Measurements from ENCODE around the gene LRRN2.

The LRRN2 gene

DNA sequence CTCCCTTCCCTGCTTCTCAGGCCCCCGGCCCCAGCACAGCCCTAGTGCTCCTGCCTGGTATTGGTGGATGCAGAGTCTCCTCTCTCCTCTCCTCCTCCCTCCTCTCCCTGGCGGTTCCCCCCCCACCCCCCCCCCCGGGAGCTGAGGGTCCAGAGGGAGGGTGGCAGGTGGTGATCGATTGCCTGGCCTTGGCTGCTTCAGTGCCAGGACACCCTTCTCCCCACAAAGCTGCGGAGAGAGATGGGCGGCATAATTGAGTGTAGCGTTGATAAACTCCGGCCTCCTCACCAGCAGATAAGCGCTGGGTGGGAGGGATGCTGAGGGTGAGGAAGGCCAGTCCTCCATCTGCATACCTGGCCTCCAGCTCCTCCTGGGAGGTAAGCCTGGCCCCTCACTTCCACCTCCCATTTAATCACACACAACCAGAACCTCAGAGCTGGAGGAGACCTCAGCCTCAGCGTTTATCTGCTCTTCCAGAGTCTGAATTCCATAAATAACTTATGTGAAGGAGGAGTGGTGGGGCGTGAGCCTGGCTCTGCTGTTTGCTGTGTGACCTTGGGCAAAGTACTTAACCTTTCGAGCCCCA is 60.8 kb downstream of the LRRN2 start:
- Histone ChIP-seq H3K9ac (ENCODE audit: low read depth, low read length) (no peak overlapping the region), H3K4me1 (ENCODE audit: control insufficient read depth, insufficient read depth, low read length) (peaks cover 11% of the 10 kb centered on the region; the same call in 1 of the 2 replicates), H3K27me3 (ENCODE audit: control insufficient read depth, insufficient read depth, low read length) (no peaks in the 10 kb centered on the region), H3K27ac (ENCODE audit: low read depth, low read length) (no peak overlapping the region), H3K9me3 (ENCODE audit: control insufficient read depth, insufficient read depth, low read length) (no peaks in the 10 kb centered on the region), H3K36me3 (ENCODE audit: control insufficient read depth, insufficient read depth, low read length) (no peaks in the 10 kb centered on the region), H3K4me3 (ENCODE audit: low read depth, low read length) (no peak overlapping the region)

DNA sequence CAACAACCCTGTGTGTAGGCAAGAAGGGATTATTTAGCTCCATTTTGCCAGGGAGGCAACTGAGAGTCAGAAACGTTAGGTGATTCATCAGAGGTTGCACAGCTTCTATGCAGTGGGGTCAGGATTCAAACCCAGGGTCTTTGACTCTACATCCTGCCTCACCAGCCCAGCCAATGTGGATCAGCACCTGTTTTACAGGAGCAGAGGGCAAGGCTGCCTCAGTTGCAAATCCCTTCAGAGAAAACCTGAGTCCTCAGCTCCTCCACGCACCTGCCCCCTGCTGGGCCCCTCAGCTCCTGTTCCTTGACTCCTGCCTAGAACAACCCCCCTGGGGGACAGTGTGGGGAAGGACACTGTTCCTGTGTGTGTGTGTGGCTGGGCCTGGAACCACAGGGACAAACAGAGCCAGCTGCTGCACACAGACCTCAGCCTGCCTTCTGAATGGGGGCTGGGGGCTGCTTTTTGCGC is 61.6 kb downstream of the LRRN2 start:
- no peak overlapping the region for H3K4me3 ChIP-seq (ENCODE audit: low read depth, low read length)

DNA sequence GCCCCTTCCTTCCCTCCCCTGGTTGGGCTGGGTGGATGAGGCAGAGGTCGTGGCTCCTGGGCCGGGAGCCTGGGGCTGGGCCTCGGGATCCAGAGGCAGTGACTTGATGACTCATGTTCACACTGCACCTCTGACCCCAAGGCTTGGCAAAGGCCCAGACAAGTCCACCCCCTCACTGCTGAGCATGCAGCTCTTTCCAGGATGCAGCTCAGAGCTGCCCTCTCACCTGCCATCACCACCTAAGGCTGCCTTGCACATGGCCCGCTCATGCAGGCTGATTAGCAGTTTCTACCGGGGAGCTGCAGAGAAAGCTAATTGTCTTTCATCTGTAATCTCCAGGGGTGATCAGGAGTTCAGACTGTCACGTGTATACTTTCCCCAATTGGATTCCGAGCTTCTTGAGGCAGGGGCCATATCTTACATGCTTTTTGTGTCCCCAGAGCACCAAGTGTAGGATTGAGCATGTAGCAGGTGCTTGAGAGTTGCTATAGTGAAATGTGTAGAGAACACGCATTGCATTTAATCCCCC is 62.1 kb downstream of the LRRN2 start:
- Histone ChIP-seq H3K4me1 (ENCODE audit: control insufficient read depth, insufficient read depth, low read length) (peaks cover 11% of the 10 kb centered on the region; the same call in 1 of the 2 replicates), H3K4me3 (ENCODE audit: low read depth, low read length) (no peak overlapping the region), H3K27ac (ENCODE audit: low read depth, low read length) (no peak overlapping the region), H3K9ac (ENCODE audit: low read depth, low read length) (no peak overlapping the region), H3K9me3 (ENCODE audit: control insufficient read depth, insufficient read depth, low read length) (no peaks in the 10 kb centered on the region), H3K36me3 (ENCODE audit: control insufficient read depth, insufficient read depth, low read length) (no peaks in the 10 kb centered on the region), H3K27me3 (ENCODE audit: control insufficient read depth, insufficient read depth, low read length) (no peaks in the 10 kb centered on the region)

More for the DNA sequence above, 61.6 kb downstream of the LRRN2 start:
- H3K36me3 ChIP-seq (ENCODE audit: control insufficient read depth, insufficient read depth, low read length): no peaks in the 10 kb centered on the region
- no peaks in the 10 kb centered on the region for H3K27me3 ChIP-seq (ENCODE audit: control insufficient read depth, insufficient read depth, low read length)
- no peak overlapping the region for H3K27ac ChIP-seq (ENCODE audit: low read depth, low read length)
- peaks cover 11% of the 10 kb centered on the region; the same call in 1 of the 2 replicates for H3K4me1 ChIP-seq (ENCODE audit: control insufficient read depth, insufficient read depth, low read length)
- H3K9me3 ChIP-seq (ENCODE audit: control insufficient read depth, insufficient read depth, low read length): no peaks in the 10 kb centered on the region
- H3K9ac ChIP-seq (ENCODE audit: low read depth, low read length): no peak overlapping the region

- Histone ChIP-seq H3K27ac (ENCODE audit: low read depth, low read length) (no peak overlapping the region), H3K36me3 (ENCODE audit: control insufficient read depth, insufficient read depth, low read length) (no peaks in the 10 kb centered on the region), H3K9me3 (ENCODE audit: control insufficient read depth, insufficient read depth, low read length) (no peaks in the 10 kb centered on the region), H3K4me1 (ENCODE audit: control insufficient read depth, insufficient read depth, low read length) (peaks cover 11% of the 10 kb centered on the region; the same call in 1 of the 2 replicates), H3K27me3 (ENCODE audit: control insufficient read depth, insufficient read depth, low read length) (no peaks in the 10 kb centered on the region), H3K9ac (ENCODE audit: low read depth, low read length) (no peak overlapping the region), H3K4me3 (ENCODE audit: low read depth, low read length) (no peak overlapping the region)
Observed at GRCh38 chr1:204621996-204622395, 63.5 kb downstream of the LRRN2 start.

- H3K27ac ChIP-seq (ENCODE audit: low read depth, low read length): no peak overlapping the region
- H3K36me3 ChIP-seq (ENCODE audit: control insufficient read depth, insufficient read depth, low read length): no peaks in the 10 kb centered on the region
- H3K27me3 ChIP-seq (ENCODE audit: control insufficient read depth, insufficient read depth, low read length): no peaks in the 10 kb centered on the region
- no peak overlapping the region for H3K4me3 ChIP-seq (ENCODE audit: low read depth, low read length)
- H3K9ac ChIP-seq (ENCODE audit: low read depth, low read length): no peak overlapping the region
- H3K4me1 ChIP-seq (ENCODE audit: control insufficient read depth, insufficient read depth, low read length): peaks cover 11% of the 10 kb centered on the region; the same call in 1 of the 2 replicates
- H3K9me3 ChIP-seq (ENCODE audit: control insufficient read depth, insufficient read depth, low read length): no peaks in the 10 kb centered on the region
Observed at GRCh38 chr1:204621396-204621795, 64.1 kb downstream of the LRRN2 start.

DNA sequence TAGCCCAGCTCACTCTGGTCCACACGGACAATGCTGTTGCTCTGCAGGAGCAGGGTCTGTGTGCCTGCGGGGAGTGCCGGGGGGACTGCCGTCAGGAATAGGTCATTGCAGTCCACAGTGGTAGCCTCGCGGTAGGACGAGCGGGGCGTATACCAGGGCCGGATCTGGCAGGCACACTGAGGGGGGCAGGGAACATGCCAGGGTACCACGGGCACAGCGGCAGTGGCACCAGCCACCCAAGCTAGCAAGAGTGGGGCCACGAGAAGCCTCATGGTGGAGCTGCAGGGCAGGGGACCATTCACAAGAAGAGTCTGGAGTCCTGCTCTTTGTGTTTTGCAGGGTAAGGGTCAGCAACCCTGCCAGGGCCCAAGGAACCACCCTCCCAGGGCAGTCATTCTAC is 65.8 kb downstream of the LRRN2 start:
- no peaks in the 10 kb centered on the region for H3K36me3 ChIP-seq (ENCODE audit: control insufficient read depth, insufficient read depth, low read length)
- H3K9ac ChIP-seq (ENCODE audit: low read depth, low read length): no peak overlapping the region
- H3K9me3 ChIP-seq (ENCODE audit: control insufficient read depth, insufficient read depth, low read length): no peaks in the 10 kb centered on the region
- no peak overlapping the region for H3K27ac ChIP-seq (ENCODE audit: low read depth, low read length)
- H3K4me1 ChIP-seq (ENCODE audit: control insufficient read depth, insufficient read depth, low read length): peaks cover 6% of the 10 kb centered on the region; the same call in 1 of the 2 replicates
- H3K27me3 ChIP-seq (ENCODE audit: control insufficient read depth, insufficient read depth, low read length): no peaks in the 10 kb centered on the region
- H3K4me3 ChIP-seq (ENCODE audit: low read depth, low read length): no peak overlapping the region

DNA sequence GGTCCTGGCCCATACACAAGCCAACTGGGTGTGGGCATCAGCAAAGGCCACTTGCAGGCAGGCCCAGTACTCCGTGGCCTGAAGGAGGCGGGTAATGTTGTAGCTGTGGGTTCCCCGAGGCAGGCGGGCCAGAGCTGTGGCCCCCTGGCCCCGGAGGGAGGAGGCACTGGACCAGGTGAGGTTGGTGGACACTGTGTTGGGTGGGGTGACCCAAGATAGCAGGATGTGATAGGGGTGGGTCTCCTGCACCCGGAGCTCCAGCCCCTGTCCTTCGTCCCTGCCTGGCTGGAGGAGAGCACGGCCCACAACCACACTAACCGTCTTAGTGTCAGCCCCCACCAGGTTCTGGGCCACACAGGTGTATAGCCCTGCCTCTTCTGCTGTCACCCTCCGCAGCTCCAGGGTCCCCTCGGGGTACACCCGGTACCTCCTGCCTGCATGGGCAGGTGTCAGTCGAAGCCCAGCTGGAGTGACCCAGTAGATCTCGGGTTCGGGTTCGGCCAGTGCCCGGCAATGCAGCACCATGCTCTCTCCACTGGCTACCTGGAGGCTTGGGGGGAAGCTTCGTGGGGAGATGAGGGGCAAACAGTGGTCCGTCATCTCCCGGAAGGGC is 67.3 kb downstream of the LRRN2 start:
- Histone ChIP-seq H3K27ac (ENCODE audit: low read depth, low read length) (no peak overlapping the region), H3K27me3 (ENCODE audit: control insufficient read depth, insufficient read depth, low read length) (no peaks in the 10 kb centered on the region), H3K9me3 (ENCODE audit: control insufficient read depth, insufficient read depth, low read length) (no peaks in the 10 kb centered on the region), H3K4me1 (ENCODE audit: control insufficient read depth, insufficient read depth, low read length) (no peaks in the 10 kb centered on the region), H3K9ac (ENCODE audit: low read depth, low read length) (no peak overlapping the region), H3K4me3 (ENCODE audit: low read depth, low read length) (no peak overlapping the region), H3K36me3 (ENCODE audit: control insufficient read depth, insufficient read depth, low read length) (no peaks in the 10 kb centered on the region)

DNA sequence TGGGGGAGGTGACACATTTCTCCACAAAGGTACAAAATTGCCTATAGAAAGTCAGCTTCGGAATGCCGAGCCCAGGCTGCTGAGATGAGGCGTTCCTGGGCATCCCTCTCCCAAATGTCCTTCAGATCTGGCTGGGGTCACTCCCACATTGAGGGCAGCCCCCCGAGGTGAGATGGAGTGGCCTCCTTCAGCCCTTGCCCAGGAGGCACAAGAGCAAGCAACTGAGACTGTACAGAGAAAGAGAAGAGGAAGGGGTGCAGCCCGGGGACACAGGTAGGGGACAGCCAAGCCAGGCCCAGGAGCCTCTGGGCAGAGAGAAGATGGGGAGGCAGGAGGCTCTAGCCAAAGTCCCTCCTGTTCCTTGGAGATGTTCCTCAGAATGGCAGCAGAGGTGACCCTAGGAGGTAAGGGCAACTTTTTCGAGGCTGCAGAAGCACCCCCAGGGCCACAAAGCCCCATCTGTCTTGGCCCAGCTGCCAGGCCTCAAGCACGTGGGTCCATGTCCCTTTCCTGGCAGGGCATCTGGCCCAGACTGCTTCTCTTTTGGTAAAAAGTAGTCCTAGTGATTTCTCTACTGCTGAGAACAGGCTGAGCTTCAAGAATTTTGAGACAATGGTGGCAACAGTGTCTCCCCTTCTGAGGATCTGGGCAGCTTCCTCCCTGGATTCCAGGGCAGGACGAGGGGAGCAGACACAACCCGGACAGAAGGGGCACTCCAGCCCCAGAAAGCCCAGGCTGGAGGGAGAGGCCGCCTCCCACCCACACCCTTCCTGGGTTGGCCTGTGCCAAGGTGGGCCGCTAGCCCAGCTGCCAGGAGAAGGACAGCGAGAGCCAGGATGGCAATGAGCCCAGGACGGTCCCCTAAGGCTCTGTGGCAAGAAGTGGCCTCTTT is 68.0 kb downstream of the LRRN2 start:
- Histone ChIP-seq H3K9ac (ENCODE audit: low read depth, low read length) (no peak overlapping the region), H3K4me3 (ENCODE audit: low read depth, low read length) (no peak overlapping the region), H3K36me3 (ENCODE audit: control insufficient read depth, insufficient read depth, low read length) (no peaks in the 10 kb centered on the region), H3K9me3 (ENCODE audit: control insufficient read depth, insufficient read depth, low read length) (no peaks in the 10 kb centered on the region), H3K27me3 (ENCODE audit: control insufficient read depth, insufficient read depth, low read length) (no peaks in the 10 kb centered on the region), H3K4me1 (ENCODE audit: control insufficient read depth, insufficient read depth, low read length) (no peaks in the 10 kb centered on the region), H3K27ac (ENCODE audit: low read depth, low read length) (no peak overlapping the region)

GRCh38 chr1:204616641-204617040 is 68.9 kb downstream of the LRRN2 start:
- no peaks in the 10 kb centered on the region for H3K9me3 ChIP-seq (ENCODE audit: control insufficient read depth, insufficient read depth, low read length)
- no peaks in the 10 kb centered on the region for H3K4me1 ChIP-seq (ENCODE audit: control insufficient read depth, insufficient read depth, low read length)
- no peak overlapping the region for H3K9ac ChIP-seq (ENCODE audit: low read depth, low read length)
- H3K27ac ChIP-seq (ENCODE audit: low read depth, low read length): no peak overlapping the region
- no peak overlapping the region for H3K4me3 ChIP-seq (ENCODE audit: low read depth, low read length)
- no peaks in the 10 kb centered on the region for H3K27me3 ChIP-seq (ENCODE audit: control insufficient read depth, insufficient read depth, low read length)
- no peaks in the 10 kb centered on the region for H3K36me3 ChIP-seq (ENCODE audit: control insufficient read depth, insufficient read depth, low read length)

- no peaks in the 10 kb centered on the region for H3K36me3 ChIP-seq (ENCODE audit: control insufficient read depth, insufficient read depth, low read length)
- no peaks in the 10 kb centered on the region for H3K27me3 ChIP-seq (ENCODE audit: control insufficient read depth, insufficient read depth, low read length)
- no peak overlapping the region for H3K4me3 ChIP-seq (ENCODE audit: low read depth, low read length)
- no peak overlapping the region for H3K27ac ChIP-seq (ENCODE audit: low read depth, low read length)
- H3K9ac ChIP-seq (ENCODE audit: low read depth, low read length): no peak overlapping the region
- H3K4me1 ChIP-seq (ENCODE audit: control insufficient read depth, insufficient read depth, low read length): no peaks in the 10 kb centered on the region
- no peaks in the 10 kb centered on the region for H3K9me3 ChIP-seq (ENCODE audit: control insufficient read depth, insufficient read depth, low read length)
Observed at GRCh38 chr1:204615881-204616280, 69.7 kb downstream of the LRRN2 start.

All from HUES48 (cell line).